GM12878 (cell line): Measurements from ENCODE around the gene RPL3. TPM values are rescaled to one million over a fixed set of nuclear protein-coding genes. Genes with fewer than 3 reads are reported as not detected.

Source experiments
- BACH1 ChIP-seq: fragments of 450-650 bp; IDR thresholded peaks from 2 replicates; pipeline ENCODE4 v1.6.1; 2017; ENCODE audit warnings: mild to moderate bottlenecking, borderline replicate concordance
- BCL11A ChIP-seq: IDR thresholded peaks from 2 replicates; pipeline ENCODE4 v1.6.1; 2011; ENCODE audit warnings: low read depth, low read length
- BHLHE40 ChIP-seq, 2 experiments: fragments of 450-650 bp in 1 of 2; IDR thresholded peaks; 2 replicates each; pipeline ENCODE4 v1.6.1; 2011 to 2017; ENCODE audit warnings: low read depth in 2 of 2, borderline replicate concordance in 1 of 2, improper control_type of control experiment in 1 of 2, low read length in 1 of 2, mild to moderate bottlenecking in 1 of 2
- EZH2 ChIP-seq: IDR thresholded peaks from 2 replicates; pipeline ENCODE4 v1.6.1; 2012; ENCODE audit warnings: low read depth, mild to moderate bottlenecking, control low read depth, inconsistent platforms, low read length, borderline replicate concordance; ENCODE audit not compliant: control insufficient read depth
- HDAC6 ChIP-seq: fragments of 200-600 bp; sonication (generic); IDR thresholded peaks from one replicate; pipeline ENCODE4 v1.8.0; 2017; ENCODE audit warnings: antibody characterized with exemption; ENCODE audit not compliant: unreplicated experiment
- KDM1A ChIP-seq: fragments of 200-600 bp; sonication (generic); IDR thresholded peaks from 2 replicates; pipeline ENCODE4 v1.6.1; 2016; ENCODE audit warnings: borderline replicate concordance
- MYC ChIP-seq: IDR thresholded peaks from 2 replicates; pipeline ENCODE4 v1.6.1; 2011; ENCODE audit warnings: mild to moderate bottlenecking, low read length, moderate library complexity, inconsistent platforms; ENCODE audit not compliant: insufficient read depth, insufficient replicate concordance, insufficient read length, severe bottlenecking
- NFIC ChIP-seq: IDR thresholded peaks from 2 replicates; pipeline ENCODE4 v1.6.1; 2012; ENCODE audit warnings: low read depth, mild to moderate bottlenecking, inconsistent platforms, low read length, moderate library complexity
- POLR2AphosphoS2 ChIP-seq: IDR thresholded peaks from 2 replicates; pipeline ENCODE4 v1.6.1; 2011; ENCODE audit warnings: low read depth, mild to moderate bottlenecking, low read length, improper control_type of control experiment, moderate library complexity
- POLR2AphosphoS5 ChIP-seq: IDR thresholded peaks from 2 replicates; pipeline ENCODE4 v1.6.1; 2011; ENCODE audit warnings: mild to moderate bottlenecking, low read length, inconsistent platforms
- RAD21 ChIP-seq: IDR thresholded peaks from 2 replicates; pipeline ENCODE4 v1.6.1; 2011; ENCODE audit warnings: mild to moderate bottlenecking, low read depth, low read length, moderate library complexity; ENCODE audit not compliant: insufficient read depth
- SMAD5 ChIP-seq: IDR thresholded peaks from 2 replicates; pipeline ENCODE4 v1.6.1; 2016; ENCODE audit warnings: antibody characterized with exemption, low read depth
- SMARCA5 ChIP-seq: fragments of 450-650 bp; IDR thresholded peaks from 2 replicates; pipeline ENCODE4 v1.6.1; 2017; ENCODE audit warnings: mild to moderate bottlenecking
- SPI1 ChIP-seq: IDR thresholded peaks from 2 replicates; pipeline ENCODE4 v1.6.1; 2011; ENCODE audit warnings: low read depth, mild to moderate bottlenecking, low read length, moderate library complexity, borderline replicate concordance; ENCODE audit not compliant: insufficient read depth
- TARDBP ChIP-seq: IDR thresholded peaks from 2 replicates; pipeline ENCODE4 v1.6.1; 2016; ENCODE audit warnings: borderline replicate concordance
- TCF12 ChIP-seq: IDR thresholded peaks from 2 replicates; pipeline ENCODE4 v1.6.1; 2011; ENCODE audit warnings: low read depth, mild to moderate bottlenecking, low read length
- YY1 ChIP-seq: IDR thresholded peaks from 2 replicates; pipeline ENCODE4 v1.6.1; 2011; ENCODE audit warnings: low read depth, mild to moderate bottlenecking, low read length
- polyA plus RNA-seq, 11 experiments: library from polyadenylated mRNA; depleted of rRNA in 4 of 11; unstranded in 6 of 11; stranded (reverse) in 5 of 11; fragments of >200 nt; fragmentation: Nextera tagmentation in 4 of 11; fragmentation: Illumina TruSeq in 1 of 11; extraction: Ambion mirVana in 4 of 11; extraction: Trizol in 1 of 11; gene quantifications; 1 replicate in 1 of 11; 2 replicates in 10 of 11; pipeline versions ENCODE4 v1.2.1 to v1.2.3, GENCODE V29; 2011 to 2016; ENCODE audit warnings: inconsistent platforms in 2 of 11, missing spikeins in 2 of 11, low read depth in 1 of 11
- total RNA-seq, 4 experiments: library from RNA; depleted of rRNA in 3 of 4; stranded (reverse); fragments of >200 nt in 3 of 4; fragmentation: Illumina TruSeq in 1 of 4; extraction: Trizol in 1 of 4; gene quantifications; 2 replicates each; pipeline versions ENCODE4 v1.2.1 to v1.2.3, GENCODE V29; 2013 to 2021
- TF ChIP-seq, protein P1 (sequence below): fragments of 450-650 bp; formaldehyde crosslinking; IDR thresholded peaks from 2 replicates; pipeline ENCODE4 v1.4.0; 2020; ENCODE audit warnings: mild to moderate bottlenecking, moderate library complexity
- TF ChIP-seq, protein P2 (sequence below): fragments of 450-650 bp; formaldehyde crosslinking; IDR thresholded peaks from 2 replicates; pipeline ENCODE4 v1.5.0; 2022; ENCODE audit warnings: mild to moderate bottlenecking, missing genetic modification characterization
- TF ChIP-seq, protein P3 (sequence below): fragments of 450-650 bp; formaldehyde crosslinking; IDR thresholded peaks from 2 replicates; pipeline ENCODE4 v1.4.0; 2022; ENCODE audit warnings: mild to moderate bottlenecking, moderate library complexity

The RPL3 gene
- total and polyA plus RNA-seq, 10 of the 15 experiments (the other 5 are each of a cell fraction or from before 2014, with no cell fraction given), result 1,534 to 6,791 (median 3,992) TPM

DNA sequence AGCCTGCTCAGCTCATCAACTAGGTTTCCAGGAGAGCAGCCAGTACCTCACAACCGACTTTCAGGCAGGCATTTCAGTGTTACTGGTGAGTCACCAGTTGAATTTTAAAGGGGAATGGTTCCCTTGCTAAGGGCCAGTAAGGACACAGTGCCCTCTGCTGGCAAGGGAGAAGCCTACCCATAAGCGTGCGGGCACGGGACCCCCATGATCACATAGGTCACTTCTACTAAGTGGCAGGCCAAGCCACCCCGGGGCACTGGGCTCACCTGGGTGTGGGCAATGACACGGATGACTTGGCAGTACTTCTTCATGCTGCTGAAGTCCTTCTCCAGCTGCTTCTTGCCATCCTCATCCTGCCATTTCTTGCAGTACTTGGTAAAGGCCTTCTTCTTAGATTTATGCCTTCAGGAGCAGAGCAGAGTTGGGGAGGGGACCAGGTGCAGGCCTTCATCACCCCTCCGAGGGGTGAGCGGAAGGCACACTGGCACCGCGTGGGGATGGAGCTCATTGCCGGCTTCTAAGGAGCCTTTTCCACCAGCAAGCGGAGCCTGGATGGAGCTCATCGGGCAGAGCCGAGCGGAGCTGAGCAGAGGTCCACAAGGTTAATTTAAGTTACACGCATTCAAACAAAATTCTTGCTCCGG lies 2.9 kb downstream of the RPL3 start (continued):
- TF ChIP-seq, protein P1, sequence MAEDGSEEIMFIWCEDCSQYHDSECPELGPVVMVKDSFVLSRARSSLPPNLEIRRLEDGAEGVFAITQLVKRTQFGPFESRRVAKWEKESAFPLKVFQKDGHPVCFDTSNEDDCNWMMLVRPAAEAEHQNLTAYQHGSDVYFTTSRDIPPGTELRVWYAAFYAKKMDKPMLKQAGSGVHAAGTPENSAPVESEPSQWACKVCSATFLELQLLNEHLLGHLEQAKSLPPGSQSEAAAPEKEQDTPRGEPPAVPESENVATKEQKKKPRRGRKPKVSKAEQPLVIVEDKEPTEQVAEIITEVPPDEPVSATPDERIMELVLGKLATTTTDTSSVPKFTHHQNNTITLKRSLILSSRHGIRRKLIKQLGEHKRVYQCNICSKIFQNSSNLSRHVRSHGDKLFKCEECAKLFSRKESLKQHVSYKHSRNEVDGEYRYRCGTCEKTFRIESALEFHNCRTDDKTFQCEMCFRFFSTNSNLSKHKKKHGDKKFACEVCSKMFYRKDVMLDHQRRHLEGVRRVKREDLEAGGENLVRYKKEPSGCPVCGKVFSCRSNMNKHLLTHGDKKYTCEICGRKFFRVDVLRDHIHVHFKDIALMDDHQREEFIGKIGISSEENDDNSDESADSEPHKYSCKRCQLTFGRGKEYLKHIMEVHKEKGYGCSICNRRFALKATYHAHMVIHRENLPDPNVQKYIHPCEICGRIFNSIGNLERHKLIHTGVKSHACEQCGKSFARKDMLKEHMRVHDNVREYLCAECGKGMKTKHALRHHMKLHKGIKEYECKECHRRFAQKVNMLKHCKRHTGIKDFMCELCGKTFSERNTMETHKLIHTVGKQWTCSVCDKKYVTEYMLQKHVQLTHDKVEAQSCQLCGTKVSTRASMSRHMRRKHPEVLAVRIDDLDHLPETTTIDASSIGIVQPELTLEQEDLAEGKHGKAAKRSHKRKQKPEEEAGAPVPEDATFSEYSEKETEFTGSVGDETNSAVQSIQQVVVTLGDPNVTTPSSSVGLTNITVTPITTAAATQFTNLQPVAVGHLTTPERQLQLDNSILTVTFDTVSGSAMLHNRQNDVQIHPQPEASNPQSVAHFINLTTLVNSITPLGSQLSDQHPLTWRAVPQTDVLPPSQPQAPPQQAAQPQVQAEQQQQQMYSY (CRISPR knock-in tag), result no peak
- TF ChIP-seq SMARCA5 (peak; percentile 77; the same call in 1 of the 2 replicates), KDM1A (no peak), YY1 (peak; percentile 58), BACH1 (no peak; the same call in 1 of the 2 replicates), POLR2AphosphoS2 (peak; percentile 71; the same call in 1 of the 2 replicates), NFIC (no peak), POLR2AphosphoS5 (peak; percentile 76), HDAC6 (no peak), BHLHE40 (IDR thresholded peaks at IDR 0.05; ENCODE audit: borderline replicate concordance in 1 of 2, low read depth in 2 of 2, low read length in 1 of 2) (peak; percentile 90 to 95), BCL11A (no peak), EZH2 (no peak), RAD21 (peak; percentile 59), SPI1 (no peak), MYC (no peak), TCF12 (no peak), SMAD5 (0 out of 2 replicates have a peak, but pooled peaks have one; percentile 28), TARDBP (no peak)
- TF ChIP-seq, protein P2, sequence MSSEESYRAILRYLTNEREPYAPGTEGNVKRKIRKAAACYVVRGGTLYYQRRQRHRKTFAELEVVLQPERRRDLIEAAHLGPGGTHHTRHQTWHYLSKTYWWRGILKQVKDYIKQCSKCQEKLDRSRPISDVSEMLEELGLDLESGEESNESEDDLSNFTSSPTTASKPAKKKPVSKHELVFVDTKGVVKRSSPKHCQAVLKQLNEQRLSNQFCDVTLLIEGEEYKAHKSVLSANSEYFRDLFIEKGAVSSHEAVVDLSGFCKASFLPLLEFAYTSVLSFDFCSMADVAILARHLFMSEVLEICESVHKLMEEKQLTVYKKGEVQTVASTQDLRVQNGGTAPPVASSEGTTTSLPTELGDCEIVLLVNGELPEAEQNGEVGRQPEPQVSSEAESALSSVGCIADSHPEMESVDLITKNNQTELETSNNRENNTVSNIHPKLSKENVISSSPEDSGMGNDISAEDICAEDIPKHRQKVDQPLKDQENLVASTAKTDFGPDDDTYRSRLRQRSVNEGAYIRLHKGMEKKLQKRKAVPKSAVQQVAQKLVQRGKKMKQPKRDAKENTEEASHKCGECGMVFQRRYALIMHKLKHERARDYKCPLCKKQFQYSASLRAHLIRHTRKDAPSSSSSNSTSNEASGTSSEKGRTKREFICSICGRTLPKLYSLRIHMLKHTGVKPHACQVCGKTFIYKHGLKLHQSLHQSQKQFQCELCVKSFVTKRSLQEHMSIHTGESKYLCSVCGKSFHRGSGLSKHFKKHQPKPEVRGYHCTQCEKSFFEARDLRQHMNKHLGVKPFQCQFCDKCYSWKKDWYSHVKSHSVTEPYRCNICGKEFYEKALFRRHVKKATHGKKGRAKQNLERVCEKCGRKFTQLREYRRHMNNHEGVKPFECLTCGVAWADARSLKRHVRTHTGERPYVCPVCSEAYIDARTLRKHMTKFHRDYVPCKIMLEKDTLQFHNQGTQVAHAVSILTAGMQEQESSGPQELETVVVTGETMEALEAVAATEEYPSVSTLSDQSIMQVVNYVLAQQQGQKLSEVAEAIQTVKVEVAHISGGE (CRISPR knock-in tag), result no peak
- TF ChIP-seq, protein P3, sequence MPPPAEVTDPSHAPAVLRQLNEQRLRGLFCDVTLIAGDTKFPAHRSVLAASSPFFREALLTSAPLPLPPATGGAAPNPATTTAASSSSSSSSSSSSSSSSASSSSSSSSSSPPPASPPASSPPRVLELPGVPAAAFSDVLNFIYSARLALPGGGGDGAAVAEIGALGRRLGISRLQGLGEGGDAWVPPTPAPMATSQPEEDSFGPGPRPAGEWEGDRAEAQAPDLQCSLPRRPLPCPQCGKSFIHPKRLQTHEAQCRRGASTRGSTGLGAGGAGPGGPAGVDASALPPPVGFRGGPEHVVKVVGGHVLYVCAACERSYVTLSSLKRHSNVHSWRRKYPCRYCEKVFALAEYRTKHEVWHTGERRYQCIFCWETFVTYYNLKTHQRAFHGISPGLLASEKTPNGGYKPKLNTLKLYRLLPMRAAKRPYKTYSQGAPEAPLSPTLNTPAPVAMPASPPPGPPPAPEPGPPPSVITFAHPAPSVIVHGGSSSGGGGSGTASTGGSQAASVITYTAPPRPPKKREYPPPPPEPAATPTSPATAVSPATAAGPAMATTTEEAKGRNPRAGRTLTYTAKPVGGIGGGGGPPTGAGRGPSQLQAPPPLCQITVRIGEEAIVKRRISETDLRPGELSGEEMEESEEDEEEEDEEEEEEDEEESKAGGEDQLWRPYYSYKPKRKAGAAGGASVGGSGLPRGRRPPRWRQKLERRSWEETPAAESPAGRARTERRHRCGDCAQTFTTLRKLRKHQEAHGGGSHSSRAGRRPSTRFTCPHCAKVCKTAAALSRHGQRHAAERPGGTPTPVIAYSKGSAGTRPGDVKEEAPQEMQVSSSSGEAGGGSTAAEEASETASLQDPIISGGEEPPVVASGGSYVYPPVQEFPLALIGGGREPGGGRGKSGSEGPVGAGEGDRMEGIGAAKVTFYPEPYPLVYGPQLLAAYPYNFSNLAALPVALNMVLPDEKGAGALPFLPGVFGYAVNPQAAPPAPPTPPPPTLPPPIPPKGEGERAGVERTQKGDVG (CRISPR knock-in tag), result no peak
